Measurements from ENCODE around the gene IQSEC1.
A peak's percentile ranks its signal among the peaks of the same experiment; 100 is the strongest.

IQSEC1 gene

GRCh38 chr3:13069495-13069894 lies 3.7 kb downstream of the IQSEC1 start:
- Histone ChIP-seq H3K4me1 (peaks cover 0 to 29% (median 22%) of the 10 kb centered on the region in 4 donors), H3K4me3 (no peak overlapping the region), H3K27ac (no peak overlapping the region), H3K36me3 (no peaks in the 10 kb centered on the region), H3K27me3 (peaks cover 0 to 14% of the 10 kb centered on the region in 2 donors), H3K9me3 (no peaks in the 10 kb centered on the region)
- intact Hi-C loops (cut with DNase I; ENCODE audit: low total_unique reads) = no loop called here
- TF ChIP-seq CTCF (IDR thresholded peaks at IDR 0.05) = no peak
- no peak for DNase-seq

GRCh38 chr3:13068269-13069010 lies 4.8 kb downstream of the IQSEC1 start:
- intact Hi-C loops (cut with DNase I; ENCODE audit: low total_unique reads) = no loop called here
- H3K4me3 ChIP-seq = no peak overlapping the region
- peaks cover 0 to 6% of the 10 kb centered on the region in 2 donors for H3K27me3 ChIP-seq
- no peaks in the 10 kb centered on the region for H3K36me3 ChIP-seq
- peaks cover 0 to 26% (median 19%) of the 10 kb centered on the region in 4 donors for H3K4me1 ChIP-seq
- no peaks in the 10 kb centered on the region for H3K9me3 ChIP-seq
- DNase-seq = no peak
- H3K27ac ChIP-seq = peak overlapping the region in 1 of 2 donors; percentile 14
- no peak for TF ChIP-seq CTCF (IDR thresholded peaks at IDR 0.05)

GRCh38 chr3:13067778-13068177 lies 5.5 kb downstream of the IQSEC1 start:
- Histone ChIP-seq H3K4me1 (peaks cover 0 to 26% (median 18%) of the 10 kb centered on the region in 4 donors), H3K36me3 (no peaks in the 10 kb centered on the region), H3K27me3 (no peaks in the 10 kb centered on the region), H3K27ac (peak overlapping the region in 1 of 2 donors; percentile 14), H3K4me3 (no peak overlapping the region), H3K9me3 (no peaks in the 10 kb centered on the region)
- no peak for DNase-seq
- no peak for TF ChIP-seq CTCF (IDR thresholded peaks at IDR 0.05)
- intact Hi-C loops (cut with DNase I; ENCODE audit: low total_unique reads) = no loop called here

GRCh38 chr3:13066834-13067233 lies 6.4 kb downstream of the IQSEC1 start:
- H3K9me3 ChIP-seq = no peaks in the 10 kb centered on the region
- no peak for DNase-seq
- H3K4me3 ChIP-seq = no peak overlapping the region
- intact Hi-C loops (cut with DNase I; ENCODE audit: low total_unique reads) = no loop called here
- no peak overlapping the region for H3K27ac ChIP-seq
- TF ChIP-seq CTCF (IDR thresholded peaks at IDR 0.05) = no peak
- no peaks in the 10 kb centered on the region for H3K36me3 ChIP-seq
- H3K27me3 ChIP-seq = no peaks in the 10 kb centered on the region
- peaks cover 0 to 24% (median 12%) of the 10 kb centered on the region in 4 donors for H3K4me1 ChIP-seq

- TF ChIP-seq CTCF (IDR thresholded peaks at IDR 0.05) = no peak
- intact Hi-C loops (cut with DNase I; ENCODE audit: low total_unique reads) = no loop called here
- H3K4me1 ChIP-seq = peaks cover 0 to 18% (median 10%) of the 10 kb centered on the region in 4 donors
- no peaks in the 10 kb centered on the region for H3K27me3 ChIP-seq
- no peak overlapping the region for H3K4me3 ChIP-seq
- DNase-seq = no peak
- no peaks in the 10 kb centered on the region for H3K9me3 ChIP-seq
- H3K27ac ChIP-seq = no peak overlapping the region
- no peaks in the 10 kb centered on the region for H3K36me3 ChIP-seq
These were observed 7.0 kb downstream of the IQSEC1 start for GRCh38 chr3:13066236-13066635.
